ENCODE measurements around the gene STK32C. TPM values are rescaled to one million over a fixed set of nuclear protein-coding genes. Genes with fewer than 3 reads are reported as not detected.

The STK32C gene
- total and polyA plus RNA-seq, 12 donors, result 2.7 to 8.9 (median 5.7) TPM

GRCh38 chr10:132324186-132324585 is 16.4 kb upstream of the STK32C start:
- ATAC-seq (no peak), DNase-seq (no peak)
- Histone ChIP-seq H3K36me3 (peaks cover 0 to 14% (median 0%) of the 10 kb centered on the region in 9 donors), H3K27ac (no peak overlapping the region), H3K4me3 (no peak overlapping the region), H3K4me1 (peaks cover 0 to 45% (median 8%) of the 10 kb centered on the region in 9 donors), H3K27me3 (no peaks in the 10 kb centered on the region), H3K9me3 (no peaks in the 10 kb centered on the region)
- WGBS, 2 donors, result 72 to 84% methylated on average over 1 of the region's 1 CpG
- no peak for TF ChIP-seq CTCF (IDR thresholded peaks at IDR 0.05)
- intact Hi-C loops (cut with DNase I), result loop anchor here in 1 of 10 donors (2.0 kb wide), 1 partner anchor 13 kb away; no protein-coding TSS in a partner anchor

GRCh38 chr10:132322586-132323048 is 14.9 kb upstream of the STK32C start:
- no peaks in the 10 kb centered on the region for H3K27me3 ChIP-seq
- ATAC-seq (peak in 1 of 8 donors; percentile 32), DNase-seq (no peak)
- H3K4me3 ChIP-seq, result no peak overlapping the region
- peaks cover 0 to 13% (median 0%) of the 10 kb centered on the region in 9 donors for H3K36me3 ChIP-seq
- intact Hi-C loops (cut with DNase I), result no loop called here
- no peaks in the 10 kb centered on the region for H3K9me3 ChIP-seq
- WGBS, 2 donors, result 81 to 88% methylated on average over 6 of the region's 6 CpGs
- peaks cover 0 to 30% (median 0%) of the 10 kb centered on the region in 9 donors for H3K4me1 ChIP-seq
- no peak for TF ChIP-seq CTCF (IDR thresholded peaks at IDR 0.05)
- H3K27ac ChIP-seq, result no peak overlapping the region

- no peak overlapping the region for H3K27ac ChIP-seq
- DNase-seq (no peak), ATAC-seq (no peak)
- H3K36me3 ChIP-seq, result peaks cover 0 to 11% (median 0%) of the 10 kb centered on the region in 9 donors
- peaks cover 0 to 26% (median 0%) of the 10 kb centered on the region in 9 donors for H3K4me1 ChIP-seq
- H3K4me3 ChIP-seq, result no peak overlapping the region
- no peaks in the 10 kb centered on the region for H3K9me3 ChIP-seq
- intact Hi-C loops (cut with DNase I), result no loop called here
- no peak for TF ChIP-seq CTCF (IDR thresholded peaks at IDR 0.05)
- 88 to 90% methylated on average over 10 of the region's 10 CpGs for WGBS, 2 donors
- no peaks in the 10 kb centered on the region for H3K27me3 ChIP-seq
Observed at GRCh38 chr10:132321726-132322125, 14.0 kb upstream of the STK32C start.

GRCh38 chr10:132320654-132321469 is 13.1 kb upstream of the STK32C start:
- DNase-seq, result no peak
- peak in 2 of 8 donors; percentile 9 to 32 for ATAC-seq
- WGBS, 2 donors, result 85 to 89% methylated on average over 13 of the region's 13 CpGs

More at GRCh38 chr10:132320654-132321469, 13.1 kb upstream of the STK32C start:
- Histone ChIP-seq H3K9me3 (no peaks in the 10 kb centered on the region), H3K4me3 (no peak overlapping the region), H3K36me3 (peaks cover 0 to 6% (median 0%) of the 10 kb centered on the region in 9 donors), H3K27me3 (no peaks in the 10 kb centered on the region), H3K4me1 (peaks cover 0 to 26% (median 0%) of the 10 kb centered on the region in 9 donors), H3K27ac (peak overlapping the region in 1 of 10 donors; percentile 37)
- no peak for TF ChIP-seq CTCF (IDR thresholded peaks at IDR 0.05)
- intact Hi-C loops (cut with DNase I), result no loop called here

All from heart right ventricle (tissue), 16 donors.